Cortex of kidney (tissue), 1 donor: ENCODE results near the gene DDI1.
"Not testable (repeated sequence)": the region's sequence is repeated elsewhere in the genome, so short reads cannot be mapped to it uniquely, and the experiment has no call there.

Experiments
- DNase-seq: peaks from one replicate; lab custom pipeline; 2025; lab: John Stamatoyannopoulos, UW

The DDI1 gene

GRCh38 chr11:104041792-104042191, 5.4 kb downstream of the DDI1 start:
- DNase-seq: no peak

DNA sequence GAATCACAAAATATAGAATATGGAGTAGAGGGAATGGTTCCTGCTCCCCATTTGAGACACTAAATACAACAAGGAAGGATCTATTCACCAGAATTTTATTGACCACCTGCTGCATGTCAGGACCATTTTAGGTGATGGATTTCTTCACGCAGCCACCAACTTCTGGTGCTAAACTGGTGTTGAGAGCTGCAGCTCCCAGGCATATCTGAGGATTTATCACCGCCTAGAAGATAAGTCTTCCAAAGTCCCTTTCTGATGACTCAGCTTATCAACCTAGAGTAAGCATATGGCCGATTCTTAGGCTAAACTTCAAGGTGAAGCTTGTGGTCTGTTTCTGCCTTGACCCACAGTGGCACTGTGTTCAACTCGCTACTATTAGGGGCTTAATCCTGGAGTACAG, 6.7 kb downstream of the DDI1 start:
- no peak for DNase-seq

- DNase-seq: no peak
Measured at GRCh38 chr11:104043678-104044239, 7.3 kb downstream of the DDI1 start.

- DNase-seq: no peak
Measured at GRCh38 chr11:104046331-104046730, 9.9 kb downstream of the DDI1 start.

DNA sequence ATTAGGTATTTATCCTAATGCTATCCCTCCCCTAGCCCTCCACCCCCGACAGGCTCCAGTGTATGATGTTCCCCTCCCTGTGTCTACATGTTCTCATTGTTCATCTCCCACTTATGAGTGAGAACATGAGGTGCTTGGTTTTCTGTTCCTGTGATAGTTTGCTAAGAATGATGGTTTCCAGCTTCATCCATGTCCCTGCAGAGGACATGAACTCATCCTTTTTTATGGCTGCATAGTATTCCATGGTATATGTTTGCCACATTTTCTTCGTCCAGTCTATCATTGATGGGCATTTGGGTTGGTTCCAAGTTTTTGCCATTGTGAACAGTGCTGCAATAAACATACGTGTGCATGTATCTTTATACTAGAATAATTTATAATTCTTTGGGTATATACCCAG, 10.4 kb downstream of the DDI1 start:
- not testable (repeated sequence) for DNase-seq

GRCh38 chr11:104049116-104049515, 12.7 kb downstream of the DDI1 start:
- DNase-seq: no peak

- DNase-seq: no peak
Measured at GRCh38 chr11:104051778-104052177, 15.3 kb downstream of the DDI1 start.

DNA sequence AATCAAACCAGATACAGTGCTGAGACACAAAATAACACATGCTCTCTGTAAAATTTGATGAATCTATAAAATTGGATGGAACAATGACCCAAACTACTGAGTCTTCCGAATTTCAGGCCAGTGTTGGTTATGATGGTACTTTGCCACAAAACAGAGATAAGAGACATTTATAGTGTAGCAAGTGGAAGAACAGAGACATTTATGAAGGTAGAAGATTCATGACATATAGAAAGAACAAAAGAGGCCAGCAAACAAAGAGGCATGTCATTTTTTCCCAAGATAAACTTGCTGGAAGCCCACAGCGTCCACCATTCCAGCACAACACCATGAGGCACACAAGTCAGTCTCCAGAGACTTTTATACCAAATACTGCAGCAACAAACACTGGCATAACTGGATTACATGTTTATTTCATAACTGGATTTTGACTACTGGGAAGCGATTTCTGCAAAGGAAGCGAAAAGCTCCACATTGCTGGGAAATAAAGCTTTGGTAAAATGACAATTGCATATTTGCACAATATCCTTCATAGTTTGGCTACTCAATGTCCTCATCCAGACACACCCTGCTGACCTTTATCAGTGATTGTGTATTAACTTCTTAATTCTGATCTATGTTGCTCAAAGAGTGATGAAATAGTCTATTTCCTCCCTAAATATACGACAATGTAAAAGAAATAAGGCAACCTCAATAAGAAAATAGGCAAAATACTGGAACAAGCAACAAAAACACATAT, 17.5 kb downstream of the DDI1 start:
- no peak for DNase-seq

- no peak for DNase-seq
Measured at GRCh38 chr11:104054911-104055529, 18.6 kb downstream of the DDI1 start.

DNA sequence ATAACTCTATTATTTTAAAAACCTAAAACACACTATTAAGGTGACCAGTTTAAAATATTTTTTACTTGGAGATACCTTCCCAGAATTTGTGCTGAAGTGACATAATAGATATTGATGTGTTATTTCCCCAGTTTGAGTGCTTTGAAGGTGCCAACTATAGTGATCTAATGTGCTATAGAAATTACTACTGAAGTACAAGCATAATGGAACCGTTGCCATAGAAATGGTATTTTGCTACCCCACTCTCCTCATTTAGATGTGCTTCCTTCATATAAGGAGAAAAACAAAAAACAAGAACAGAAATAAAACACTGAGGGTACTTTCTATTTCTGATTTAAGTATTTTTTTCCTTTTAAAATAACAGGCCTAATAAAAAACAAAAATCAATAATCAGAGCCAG, 19.2 kb downstream of the DDI1 start:
- DNase-seq: no peak

DNA sequence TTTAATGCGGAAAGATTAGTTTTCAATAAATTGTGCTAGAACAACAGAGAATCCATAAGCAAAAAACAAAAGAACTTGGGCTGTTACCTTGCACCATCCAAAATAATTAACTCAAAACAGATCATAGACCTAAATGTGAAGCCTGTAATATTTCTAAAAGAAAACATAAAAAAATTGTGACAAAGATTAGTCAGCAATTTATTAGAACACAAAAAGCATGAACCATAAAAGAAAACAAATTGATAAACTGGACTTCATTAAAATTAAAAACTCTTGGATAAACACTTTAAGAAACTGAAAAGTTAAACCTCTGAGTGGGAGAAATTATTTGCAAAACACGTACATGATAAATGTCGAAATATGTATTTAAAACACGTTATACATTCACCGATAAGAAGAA, 21.5 kb downstream of the DDI1 start:
- no peak for DNase-seq

DNA sequence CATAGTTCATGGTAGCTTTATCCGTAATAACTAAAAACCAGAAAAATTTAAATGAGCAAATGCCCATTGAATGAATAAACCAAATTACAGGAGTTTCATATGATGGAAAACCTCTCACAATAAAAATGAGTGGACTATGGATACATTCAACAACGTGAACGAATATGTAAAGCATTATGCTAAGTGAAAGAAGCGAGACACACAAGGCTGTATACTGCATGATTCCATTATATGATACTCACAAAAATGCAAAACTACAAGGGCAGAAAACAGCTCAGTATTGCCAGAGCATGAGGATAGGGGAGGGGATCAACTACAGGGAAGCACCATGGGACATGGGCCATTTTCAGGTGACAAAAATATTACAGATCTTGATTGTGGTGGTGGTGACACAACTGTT, 22.2 kb downstream of the DDI1 start:
- no peak for DNase-seq

DNA sequence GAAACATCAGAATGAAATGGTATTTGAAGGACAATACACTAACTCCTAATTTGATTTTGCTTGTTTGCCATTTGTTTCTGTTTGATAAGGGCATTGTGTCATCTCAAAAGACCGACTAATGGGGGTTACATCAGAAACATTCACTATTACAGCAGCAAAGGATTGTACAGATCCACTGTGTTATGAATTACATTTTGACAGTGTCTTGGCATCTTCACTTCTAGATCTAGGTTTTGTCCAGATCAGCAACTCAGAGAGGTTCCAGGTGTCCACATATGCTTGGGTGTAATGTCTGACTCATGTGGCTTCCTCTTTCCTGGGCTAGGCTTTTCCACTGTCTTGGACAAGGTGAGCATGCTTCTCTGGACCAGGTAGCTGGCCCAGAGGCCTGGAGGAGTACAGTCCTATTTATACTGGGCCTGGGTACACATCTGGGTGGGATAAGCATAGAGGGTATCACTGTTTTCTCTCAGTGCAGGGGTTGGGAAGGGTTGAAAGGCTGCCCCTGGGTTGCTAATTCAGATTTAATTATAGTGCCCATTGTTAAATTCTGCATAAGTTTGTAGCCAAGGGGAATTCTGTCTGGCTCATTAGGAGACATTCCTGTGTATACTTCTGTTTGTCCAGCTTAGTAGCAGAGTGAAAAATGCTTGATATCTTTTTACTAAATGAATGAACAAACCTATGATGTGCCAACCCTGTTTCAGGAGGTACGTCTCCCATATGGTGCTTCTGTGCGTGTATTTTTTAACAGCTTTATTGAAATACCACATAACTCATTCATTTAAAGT, 23.8 kb downstream of the DDI1 start:
- DNase-seq: no peak

DNA sequence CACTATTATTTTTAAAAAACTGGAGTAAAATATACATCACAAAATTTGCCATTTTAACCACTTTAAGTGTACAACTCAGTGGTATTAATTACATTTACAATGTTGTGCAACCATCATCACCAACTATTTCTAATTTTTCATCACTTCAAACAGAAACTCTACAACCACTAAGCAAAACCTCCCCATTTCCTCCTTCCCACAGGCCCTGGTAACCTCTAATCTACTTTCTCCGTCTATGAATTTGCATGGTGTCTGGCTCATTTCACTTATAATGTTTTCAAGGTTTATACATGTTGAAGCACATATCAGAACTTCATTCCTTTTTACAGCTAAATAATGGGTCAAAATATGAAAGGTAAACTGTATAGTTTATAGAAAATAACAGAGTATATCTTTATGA, 24.4 kb downstream of the DDI1 start:
- no peak for DNase-seq

- no peak for DNase-seq
Measured at GRCh38 chr11:104061853-104062521, 25.5 kb downstream of the DDI1 start.

DNA sequence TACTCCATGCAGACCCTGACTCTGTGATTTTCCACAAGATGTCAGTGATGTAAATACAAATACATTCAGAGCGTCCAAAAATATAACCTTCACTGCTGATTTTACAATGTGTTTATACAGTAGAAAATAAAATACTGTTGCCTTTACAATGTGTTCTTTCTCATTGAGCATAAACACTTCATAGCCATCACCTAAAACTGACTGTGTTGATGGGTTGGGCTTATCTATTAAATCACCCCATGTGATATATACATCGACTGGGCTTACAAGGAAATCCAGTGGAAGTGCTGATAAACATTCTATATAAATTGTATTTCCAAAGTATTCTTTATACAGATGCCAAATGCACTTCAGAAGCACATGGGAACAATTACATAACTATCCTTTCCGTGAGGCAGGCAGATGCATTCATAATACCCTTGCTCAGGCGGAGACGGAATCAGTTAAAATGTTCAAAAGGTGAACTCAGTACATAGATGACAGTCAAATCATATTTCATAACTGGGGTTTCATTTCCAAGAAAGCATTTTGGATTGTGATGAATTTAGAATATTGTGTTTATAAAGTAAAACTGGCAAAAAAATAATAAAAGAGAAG, 27.7 kb downstream of the DDI1 start:
- DNase-seq: no peak

- DNase-seq: no peak
Measured at GRCh38 chr11:104067534-104067933, 31.1 kb downstream of the DDI1 start.

DNA sequence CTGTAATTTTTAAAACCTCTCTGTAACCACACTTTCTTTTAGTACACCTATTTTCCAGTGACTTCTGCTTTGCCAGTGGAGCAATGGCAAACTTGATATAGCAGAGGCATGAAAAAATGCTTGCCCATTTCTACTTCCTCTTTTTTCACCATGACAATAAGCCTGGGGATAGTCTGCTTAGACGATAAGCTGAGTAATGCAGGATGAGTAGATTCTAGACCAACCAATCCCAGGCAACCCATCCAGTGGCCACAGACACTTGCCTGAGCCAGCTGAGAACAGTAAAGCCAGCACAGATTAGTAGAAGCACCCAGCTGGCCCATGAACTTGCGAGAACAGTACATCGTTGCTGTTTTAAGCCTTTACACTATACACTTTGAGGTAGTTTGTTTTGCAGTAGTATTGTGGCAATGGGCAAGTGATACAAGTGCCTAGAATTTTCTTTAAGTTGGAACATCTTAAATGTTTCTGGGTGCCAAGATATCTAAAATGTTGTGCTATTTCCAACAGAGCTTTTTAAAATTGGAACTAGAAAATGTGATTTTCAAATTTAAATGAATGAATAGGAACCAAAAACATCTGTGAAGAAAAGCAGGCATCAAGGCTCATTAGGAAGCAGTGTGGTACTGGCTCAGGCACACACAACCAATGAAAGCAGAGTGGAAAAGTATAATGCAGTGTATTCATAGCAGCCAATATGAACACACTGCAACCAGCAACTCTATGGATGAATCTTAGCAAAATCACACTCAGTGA, 37.7 kb downstream of the DDI1 start:
- no peak for DNase-seq

DNA sequence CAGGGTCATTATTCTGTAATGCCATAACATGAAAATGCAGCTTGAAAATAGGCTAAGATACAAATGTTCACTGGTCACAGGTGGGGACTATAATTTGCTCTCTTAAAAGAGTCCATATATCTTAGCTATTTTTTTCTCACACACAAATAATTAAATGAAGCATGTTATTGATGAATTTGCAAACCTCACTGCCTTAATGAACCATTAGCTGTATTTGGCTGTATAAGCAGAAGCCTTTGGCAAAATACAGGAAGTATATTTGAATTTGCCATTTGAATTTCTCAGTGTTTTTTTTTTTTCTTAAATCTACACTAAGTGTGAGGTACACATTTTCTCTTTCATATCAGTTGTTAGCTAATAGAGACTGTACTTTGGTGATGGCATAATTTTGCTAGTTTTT, 38.7 kb downstream of the DDI1 start:
- DNase-seq: no peak

GRCh38 chr11:104075706-104076105, 39.3 kb downstream of the DDI1 start:
- no peak for DNase-seq

DNA sequence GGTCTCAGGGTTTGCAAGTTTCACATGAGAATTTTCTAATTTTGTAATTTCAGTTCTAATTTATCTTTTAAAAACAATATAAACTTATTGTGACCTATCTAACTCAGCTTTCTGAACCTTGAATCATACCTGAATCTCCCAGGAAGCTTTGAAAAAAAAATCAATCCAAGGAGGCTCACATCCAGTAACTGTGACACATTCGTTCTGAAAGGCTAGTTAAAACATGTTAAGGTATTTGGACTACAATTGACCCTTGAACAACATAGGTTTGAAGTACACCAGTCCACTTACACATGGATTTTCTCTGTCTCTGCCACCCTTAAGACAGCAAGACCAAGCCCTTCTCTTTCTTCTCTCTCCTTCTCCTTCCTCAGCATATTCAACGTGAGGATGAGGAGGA, 40.0 kb downstream of the DDI1 start:
- DNase-seq: no peak
